ENCODE data around the gene PHEX.
"Not testable (repeated sequence)": the region's sequence is repeated elsewhere in the genome, so short reads cannot be mapped to it uniquely, and the experiment has no call there.

Gene PHEX

GRCh38 chrX:22206781-22207180, 174.7 kb downstream of the PHEX start:
- H3K4me3 Mint-ChIP-seq = no peak overlapping the region

DNA sequence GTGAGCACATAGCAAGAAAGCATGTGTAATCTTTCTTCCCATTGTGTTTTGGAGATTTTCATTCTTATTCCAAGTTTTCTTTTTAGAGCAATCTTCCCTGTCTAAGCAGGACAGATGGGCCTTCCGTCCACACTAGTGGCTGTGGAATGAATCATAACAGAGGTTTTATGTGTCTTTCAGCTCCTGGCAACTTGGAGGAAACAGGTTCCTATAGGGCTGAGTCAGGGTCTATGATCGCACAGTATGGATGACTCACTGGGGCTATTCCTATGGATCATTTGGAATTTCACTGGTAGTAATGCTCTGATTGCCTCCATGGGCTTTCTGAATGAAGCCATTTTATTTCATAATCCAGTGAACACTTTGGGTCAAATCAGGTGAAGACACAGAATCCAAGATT, 188.8 kb downstream of the PHEX start:
- H3K4me1 Mint-ChIP-seq = no peaks in the 10 kb centered on the region
- no peaks in the 10 kb centered on the region for H3K9me3 Mint-ChIP-seq
- no peak overlapping the region for H3K4me3 Mint-ChIP-seq
- ATAC-seq (ENCODE audit: low read depth) (no peak), DNase-seq (ENCODE audit: low spot score in 2 of 2) (no peak)
- no peaks in the 10 kb centered on the region for H3K27me3 Mint-ChIP-seq
- H3K36me3 Mint-ChIP-seq = no peaks in the 10 kb centered on the region
- H3K27ac Mint-ChIP-seq = no peak overlapping the region

More at GRCh38 chrX:22206781-22207180, 174.7 kb downstream of the PHEX start:
- H3K27me3 Mint-ChIP-seq = no peaks in the 10 kb centered on the region
- no peaks in the 10 kb centered on the region for H3K36me3 Mint-ChIP-seq
- H3K27ac Mint-ChIP-seq = no peak overlapping the region
- H3K4me1 Mint-ChIP-seq = no peaks in the 10 kb centered on the region
- DNase-seq (ENCODE audit: low spot score in 2 of 2) (no peak), ATAC-seq (ENCODE audit: low read depth) (no peak)
- no peaks in the 10 kb centered on the region for H3K9me3 Mint-ChIP-seq

- H3K36me3 Mint-ChIP-seq = peaks cover under 1% of the 10 kb centered on the region
- ATAC-seq (ENCODE audit: low read depth) (no peak), DNase-seq (ENCODE audit: low spot score in 2 of 2) (no peak)
- H3K27ac Mint-ChIP-seq = no peak overlapping the region
- H3K4me3 Mint-ChIP-seq = no peak overlapping the region
- H3K4me1 Mint-ChIP-seq = no peaks in the 10 kb centered on the region
- peaks cover under 1% of the 10 kb centered on the region for H3K27me3 Mint-ChIP-seq
- H3K9me3 Mint-ChIP-seq = peaks cover 2% of the 10 kb centered on the region
These were observed 202.3 kb downstream of the PHEX start for GRCh38 chrX:22234380-22234779.

GRCh38 chrX:22237479-22237878, 205.4 kb downstream of the PHEX start:
- Mint-ChIP-seq H3K4me1 (no peaks in the 10 kb centered on the region), H3K9me3 (peaks cover 3% of the 10 kb centered on the region), H3K27me3 (peaks cover 2% of the 10 kb centered on the region), H3K36me3 (peaks cover 1% of the 10 kb centered on the region), H3K27ac (no peak overlapping the region), H3K4me3 (no peak overlapping the region)
- no peak for ATAC-seq (ENCODE audit: low read depth)
- no peak for DNase-seq (ENCODE audit: low spot score in 2 of 2)

DNA sequence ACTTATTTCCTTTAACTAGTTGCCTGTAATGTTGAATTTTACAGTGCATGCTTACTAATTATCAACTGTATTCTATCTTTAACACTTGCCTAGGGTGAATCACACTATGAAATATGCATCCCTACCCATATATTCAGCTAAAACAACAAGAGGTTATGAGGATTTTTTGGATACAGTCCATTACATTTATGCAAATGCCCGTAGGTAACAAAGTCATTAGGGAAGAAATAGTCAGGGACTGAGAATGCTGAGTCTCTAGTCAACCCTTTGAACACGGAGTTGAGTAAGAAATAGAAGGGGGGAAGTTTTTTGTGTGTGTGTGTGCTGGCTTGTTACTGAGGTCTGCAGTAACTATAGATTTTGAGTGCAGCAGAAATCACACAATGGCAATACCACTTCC, 214.5 kb downstream of the PHEX start:
- DNase-seq (ENCODE audit: low spot score in 2 of 2) (no peak), ATAC-seq (ENCODE audit: low read depth) (no peak)
- Mint-ChIP-seq H3K4me3 (no peak overlapping the region), H3K9me3 (no peaks in the 10 kb centered on the region), H3K27me3 (no peaks in the 10 kb centered on the region), H3K4me1 (no peaks in the 10 kb centered on the region), H3K36me3 (no peaks in the 10 kb centered on the region), H3K27ac (no peak overlapping the region)

GRCh38 chrX:22247169-22247568, 215.0 kb downstream of the PHEX start:
- no peaks in the 10 kb centered on the region for H3K4me1 Mint-ChIP-seq

GRCh38 chrX:22248401-22248800, 216.3 kb downstream of the PHEX start:
- Mint-ChIP-seq H3K27ac (no peak overlapping the region), H3K4me1 (no peaks in the 10 kb centered on the region), H3K36me3 (no peaks in the 10 kb centered on the region), H3K9me3 (no peaks in the 10 kb centered on the region), H3K4me3 (no peak overlapping the region), H3K27me3 (no peaks in the 10 kb centered on the region)
- DNase-seq (ENCODE audit: low spot score in 2 of 2) (no peak), ATAC-seq (ENCODE audit: low read depth) (no peak)

More at GRCh38 chrX:22247169-22247568, 215.0 kb downstream of the PHEX start:
- DNase-seq (ENCODE audit: low spot score in 2 of 2) = no peak
- no peak overlapping the region for H3K4me3 Mint-ChIP-seq
- no peaks in the 10 kb centered on the region for H3K36me3 Mint-ChIP-seq
- ATAC-seq (ENCODE audit: low read depth) = no peak
- H3K27ac Mint-ChIP-seq = no peak overlapping the region
- H3K9me3 Mint-ChIP-seq = no peaks in the 10 kb centered on the region
- H3K27me3 Mint-ChIP-seq = no peaks in the 10 kb centered on the region

DNA sequence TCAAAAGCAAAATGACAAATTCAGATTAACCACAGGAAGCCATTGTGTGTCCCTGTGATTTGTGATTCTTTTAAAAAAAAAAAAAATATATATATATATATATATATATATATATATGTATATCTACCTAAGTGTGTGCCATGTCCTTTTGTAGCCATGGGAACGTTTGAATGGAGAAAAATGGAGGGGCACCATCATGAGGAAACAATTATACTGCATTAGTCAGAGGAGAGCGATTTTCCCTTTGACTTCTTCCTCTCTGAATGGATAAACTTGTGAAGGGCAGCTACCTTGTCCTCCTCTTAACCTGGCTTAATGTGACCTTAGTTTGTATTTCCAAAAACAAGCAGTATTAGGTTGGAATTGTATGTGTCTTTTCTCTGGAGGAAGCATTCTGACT, 217.2 kb downstream of the PHEX start:
- Mint-ChIP-seq H3K27ac (no peak overlapping the region), H3K9me3 (no peaks in the 10 kb centered on the region), H3K4me1 (no peaks in the 10 kb centered on the region), H3K4me3 (no peak overlapping the region), H3K27me3 (no peaks in the 10 kb centered on the region), H3K36me3 (no peaks in the 10 kb centered on the region)
- ATAC-seq (ENCODE audit: low read depth) (no peak), DNase-seq (ENCODE audit: low spot score in 2 of 2) (no peak)

GRCh38 chrX:22268706-22269105, 236.6 kb downstream of the PHEX start:
- no peak for ATAC-seq (ENCODE audit: low read depth)
- Mint-ChIP-seq H3K4me1 (no peaks in the 10 kb centered on the region), H3K36me3 (no peaks in the 10 kb centered on the region), H3K9me3 (no peaks in the 10 kb centered on the region), H3K27ac (no peak overlapping the region), H3K27me3 (peaks cover 2% of the 10 kb centered on the region), H3K4me3 (no peak overlapping the region)
- DNase-seq (ENCODE audit: low spot score in 2 of 2) = no peak

GRCh38 chrX:22272613-22273012, 240.5 kb downstream of the PHEX start, which contains the start of gene CBLL2:
CBLL2 (plus strand) TSS chrX:22272913; CDS start chrX:22272992, 79 bp downstream.
- DNase-seq (ENCODE audit: low spot score in 2 of 2) (no peak), ATAC-seq (ENCODE audit: low read depth) (no peak)
- H3K27ac Mint-ChIP-seq = no peak within 1 kb of the TSS
- no peaks in the 10 kb centered on the region for H3K4me1 Mint-ChIP-seq
- H3K9me3 Mint-ChIP-seq = no peaks in the 10 kb centered on the region
- no peaks in the 10 kb centered on the region for H3K36me3 Mint-ChIP-seq
- H3K27me3 Mint-ChIP-seq = peaks cover 2% of the 10 kb centered on the region
- H3K4me3 Mint-ChIP-seq = no peak within 1 kb of the TSS

- Mint-ChIP-seq H3K9me3 (no peaks in the 10 kb centered on the region), H3K4me3 (no peak overlapping the region), H3K36me3 (no peaks in the 10 kb centered on the region), H3K27ac (no peak overlapping the region), H3K27me3 (peaks cover 2% of the 10 kb centered on the region), H3K4me1 (no peaks in the 10 kb centered on the region)
- ATAC-seq (ENCODE audit: low read depth) (no peak), DNase-seq (ENCODE audit: low spot score in 2 of 2) (no peak)
These were observed 241.7 kb downstream of the PHEX start for GRCh38 chrX:22273714-22274317.

DNA sequence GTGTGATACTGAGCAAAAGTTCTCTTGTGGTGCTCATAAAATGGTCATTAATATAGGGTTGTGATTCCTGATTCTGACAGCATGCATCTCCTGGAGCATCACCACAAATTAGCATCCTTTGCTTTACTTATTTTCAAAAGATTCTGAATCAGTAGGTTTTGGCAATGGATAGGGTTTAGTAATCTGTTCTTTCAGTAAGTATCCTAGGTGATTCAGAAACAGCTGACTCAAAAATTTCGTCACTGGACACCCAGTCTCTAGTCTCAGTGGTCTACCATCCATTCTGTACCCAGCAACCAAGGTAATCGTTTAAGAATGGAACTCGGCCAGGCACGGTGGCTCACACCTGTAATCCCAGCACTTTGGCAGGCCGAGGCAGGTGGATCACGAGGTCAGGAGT, 244.7 kb downstream of the PHEX start:
- Mint-ChIP-seq H3K27ac (no peak overlapping the region), H3K27me3 (no peaks in the 10 kb centered on the region)

GRCh38 chrX:22278375-22278774, 246.2 kb downstream of the PHEX start:
- H3K27me3 Mint-ChIP-seq = no peaks in the 10 kb centered on the region
- H3K4me1 Mint-ChIP-seq = no peaks in the 10 kb centered on the region
- ATAC-seq (ENCODE audit: low read depth) (no peak), DNase-seq (ENCODE audit: low spot score in 2 of 2) (no peak)
- H3K36me3 Mint-ChIP-seq = no peaks in the 10 kb centered on the region
- no peak overlapping the region for H3K27ac Mint-ChIP-seq
- no peak overlapping the region for H3K4me3 Mint-ChIP-seq
- H3K9me3 Mint-ChIP-seq = peaks cover under 1% of the 10 kb centered on the region

More for the DNA sequence above, 244.7 kb downstream of the PHEX start:
- H3K36me3 Mint-ChIP-seq = no peaks in the 10 kb centered on the region
- H3K4me1 Mint-ChIP-seq = no peaks in the 10 kb centered on the region
- ATAC-seq (ENCODE audit: low read depth) = no peak
- DNase-seq (ENCODE audit: low spot score in 2 of 2) = no peak
- no peak overlapping the region for H3K4me3 Mint-ChIP-seq
- no peaks in the 10 kb centered on the region for H3K9me3 Mint-ChIP-seq

- not testable (repeated sequence) for H3K4me1 Mint-ChIP-seq; H3K27me3 Mint-ChIP-seq; ATAC-seq (ENCODE audit: low read depth); H3K9me3 Mint-ChIP-seq; DNase-seq (ENCODE audit: low spot score in 2 of 2); H3K36me3 Mint-ChIP-seq; H3K4me3 Mint-ChIP-seq; H3K27ac Mint-ChIP-seq
These were observed 257.1 kb downstream of the PHEX start for GRCh38 chrX:22289209-22289608.

DNA sequence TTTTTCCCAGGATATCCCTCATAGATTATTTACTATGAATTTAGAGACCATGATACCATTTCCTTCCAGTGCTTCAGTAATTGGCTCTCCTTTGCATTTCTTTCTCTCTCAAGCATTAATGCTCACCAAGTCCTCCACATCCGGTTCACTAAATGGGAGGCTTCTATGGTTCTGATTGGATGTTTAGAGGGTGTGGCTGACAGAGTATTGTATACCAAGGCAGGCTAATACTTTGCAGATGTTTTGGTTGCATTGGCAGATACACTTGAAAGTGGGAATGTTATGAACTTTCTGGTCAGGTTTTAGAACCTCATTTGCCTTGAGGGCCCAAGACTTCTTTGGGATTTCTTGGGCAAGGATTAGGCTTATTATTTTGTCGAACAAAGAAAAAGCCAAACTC, 264.7 kb downstream of the PHEX start:
- ATAC-seq (ENCODE audit: low read depth) = no peak
- peaks cover 8% of the 10 kb centered on the region for H3K4me1 Mint-ChIP-seq
- H3K36me3 Mint-ChIP-seq = no peaks in the 10 kb centered on the region
- no peak overlapping the region for H3K27ac Mint-ChIP-seq
- H3K27me3 Mint-ChIP-seq = no peaks in the 10 kb centered on the region
- no peak for DNase-seq (ENCODE audit: low spot score in 2 of 2)
- no peak overlapping the region for H3K4me3 Mint-ChIP-seq
- H3K9me3 Mint-ChIP-seq = no peaks in the 10 kb centered on the region

All from memory B cell (primary cell).